H9 (cell line): Measurements from ENCODE around the gene UBXN11. TPM values are rescaled to one million over a fixed set of nuclear protein-coding genes. Genes with fewer than 3 reads are reported as not detected.

Experiments used
- DNase-seq: peaks from one replicate; pipeline ENCODE4 v3.0.0-alpha.2; 2017
- H2AFZ ChIP-seq: one replicate; pipeline ENCODE4 v1.6.1; 2013; ENCODE audit warnings: mild to moderate bottlenecking, low read length, control low read depth, moderate library complexity
- H2AK5ac ChIP-seq: 2 replicates; pipeline ENCODE4 v1.6.1; 2013; ENCODE audit warnings: low read length, control low read depth, mixed read lengths; ENCODE audit not compliant: insufficient read length
- H2BK120ac ChIP-seq: one replicate; pipeline ENCODE4 v1.6.1; 2013; ENCODE audit warnings: low read depth, mild to moderate bottlenecking, low read length, control low read depth, inconsistent platforms; ENCODE audit not compliant: poor library complexity, severe bottlenecking
- H2BK12ac ChIP-seq: 2 replicates; pipeline ENCODE4 v1.6.1; 2013; ENCODE audit warnings: low read length, control low read depth, mixed read lengths, low read depth; ENCODE audit not compliant: insufficient read length
- H2BK15ac ChIP-seq: 2 replicates; pipeline ENCODE4 v1.6.1; 2013; ENCODE audit warnings: low read depth, low read length, control low read depth
- H2BK20ac ChIP-seq: one replicate; pipeline ENCODE4 v1.6.1; 2013; ENCODE audit warnings: low read depth, mild to moderate bottlenecking, low read length, control low read depth, inconsistent platforms; ENCODE audit not compliant: poor library complexity, severe bottlenecking
- H2BK5ac ChIP-seq: 2 replicates; pipeline ENCODE4 v1.6.1; 2013; ENCODE audit warnings: low read length, control low read depth, mixed read lengths; ENCODE audit not compliant: insufficient read length
- H3K14ac ChIP-seq: 2 replicates; pipeline ENCODE4 v1.6.1; 2013; ENCODE audit warnings: low read length, control low read depth; ENCODE audit not compliant: insufficient read depth
- H3K18ac ChIP-seq: 2 replicates; pipeline ENCODE4 v1.6.1; 2013; ENCODE audit warnings: low read depth, mild to moderate bottlenecking, mixed read lengths, low read length, control low read depth; ENCODE audit not compliant: insufficient read length
- H3K23ac ChIP-seq: 2 replicates; pipeline ENCODE4 v1.6.1; 2013; ENCODE audit warnings: low read length, control low read depth, mixed read lengths, low read depth; ENCODE audit not compliant: insufficient read length
- H3K23me2 ChIP-seq: 2 replicates; pipeline ENCODE4 v1.6.1; 2013; ENCODE audit warnings: low read depth, mild to moderate bottlenecking, mixed read lengths, low read length, control low read depth; ENCODE audit not compliant: insufficient read length, poor library complexity, severe bottlenecking
- H3K27ac ChIP-seq: 2 replicates; pipeline ENCODE4 v1.5.1; 2013; ENCODE audit warnings: low read length, control low read depth, mixed read lengths, low read depth; ENCODE audit not compliant: insufficient read length
- H3K27me3 ChIP-seq: 2 replicates; pipeline ENCODE4 v1.6.1; 2013; ENCODE audit warnings: low read length, control low read depth, inconsistent platforms; ENCODE audit not compliant: insufficient read depth
- H3K4ac ChIP-seq: 2 replicates; pipeline ENCODE4 v1.6.1; 2013; ENCODE audit warnings: low read depth, mild to moderate bottlenecking, control low read depth, inconsistent platforms, low read length, moderate library complexity
- H3K4me1 ChIP-seq: 2 replicates; pipeline ENCODE4 v1.6.1; 2013; ENCODE audit warnings: low read length, control low read depth, inconsistent platforms; ENCODE audit not compliant: insufficient read depth
- H3K4me2 ChIP-seq: 2 replicates; pipeline ENCODE4 v1.6.1; 2013; ENCODE audit warnings: low read length, control low read depth, mixed read lengths; ENCODE audit not compliant: insufficient read length, insufficient read depth
- H3K56ac ChIP-seq: 2 replicates; pipeline ENCODE4 v1.6.1; 2013; ENCODE audit warnings: low read depth, mild to moderate bottlenecking, mixed read lengths, low read length, control low read depth; ENCODE audit not compliant: insufficient read length
- H3K79me1 ChIP-seq: 2 replicates; pipeline ENCODE4 v1.6.1; 2013; ENCODE audit warnings: low read depth, mild to moderate bottlenecking, moderate library complexity, low read length, control low read depth, inconsistent platforms; ENCODE audit not compliant: insufficient read depth, poor library complexity, severe bottlenecking
- H3K79me2 ChIP-seq: 2 replicates; pipeline ENCODE4 v1.6.1; 2013; ENCODE audit warnings: low read length, control low read depth, inconsistent platforms; ENCODE audit not compliant: insufficient read depth
- H3K9ac ChIP-seq: 2 replicates; pipeline ENCODE4 v1.6.1; 2013; ENCODE audit warnings: low read length, control low read depth, mixed read lengths; ENCODE audit not compliant: insufficient read length; ENCODE audit errors: extremely low read depth
- H3K9me3 ChIP-seq: one replicate; pipeline ENCODE4 v1.6.1; 2013; ENCODE audit warnings: low read depth, low read length, inconsistent platforms; ENCODE audit not compliant: control insufficient read depth
- H3T11ph ChIP-seq: one replicate; pipeline ENCODE4 v1.6.1; 2013; ENCODE audit warnings: mild to moderate bottlenecking, low read length, control low read depth, inconsistent platforms
- H4K20me1 ChIP-seq: one replicate; pipeline ENCODE4 v1.6.1; 2013; ENCODE audit not compliant: control insufficient read depth, insufficient read length, insufficient read depth
- H4K5ac ChIP-seq: 2 replicates; pipeline ENCODE4 v1.6.1; 2013; ENCODE audit warnings: low read depth, mild to moderate bottlenecking, mixed read lengths, low read length, control low read depth; ENCODE audit not compliant: insufficient read length
- H4K8ac ChIP-seq: replicated peaks from 2 replicates; pipeline ENCODE4 v1.6.1; 2013; ENCODE audit warnings: low read length, control low read depth, mixed read lengths, low read depth; ENCODE audit not compliant: insufficient read length
- H4K91ac ChIP-seq: 2 replicates; pipeline ENCODE4 v1.6.1; 2013; ENCODE audit warnings: low read depth, mild to moderate bottlenecking, moderate library complexity, mixed read lengths, low read length, control low read depth; ENCODE audit not compliant: insufficient read length
- H3K27ac Mint-ChIP-seq, 3 experiments: 2 replicates in 2 of 3; 3 replicates in 1 of 3; pipeline ENCODE4 v1.8.0; 2020 to 2021; ENCODE audit warnings: mixed read lengths in 3 of 3, mild to moderate bottlenecking in 1 of 3, moderate library complexity in 1 of 3
- H3K27me3 Mint-ChIP-seq: 2 replicates; pipeline ENCODE4 v1.8.0; 2021; ENCODE audit warnings: low read depth, mild to moderate bottlenecking, moderate library complexity, mixed read lengths
- H3K36me3 Mint-ChIP-seq, 3 experiments: 2 replicates in 2 of 3; 3 replicates in 1 of 3; pipeline ENCODE4 v1.8.0; 2020 to 2021; ENCODE audit warnings: low read depth in 3 of 3, mixed read lengths in 3 of 3; ENCODE audit not compliant: insufficient read depth in 1 of 3
- H3K4me1 Mint-ChIP-seq, 2 experiments: 2 replicates each; pipeline ENCODE4 v1.8.0; 2020; ENCODE audit warnings: mixed read lengths in 2 of 2
- H3K4me3 Mint-ChIP-seq, 2 experiments: 2 replicates in 1 of 2; 3 replicates in 1 of 2; pipeline ENCODE4 v1.8.0; 2020 to 2021; ENCODE audit warnings: mild to moderate bottlenecking in 2 of 2, mixed read lengths in 2 of 2, moderate library complexity in 1 of 2
- H3K9me3 Mint-ChIP-seq, 2 experiments: 2 replicates in 1 of 2; 3 replicates in 1 of 2; pipeline ENCODE4 v1.8.0; 2020; ENCODE audit warnings: mild to moderate bottlenecking in 2 of 2, mixed read lengths in 2 of 2, moderate library complexity in 1 of 2
- WGBS: extraction: QIAGEN DNeasy Blood & Tissue Kit; methylation state at CpG from one replicate; pipeline ENCODE4 v1.1.7; 2013; ENCODE audit warnings: missing lambda C conversion rate, low lambda C conversion rate, mixed read lengths; ENCODE audit not compliant: insufficient read length; ENCODE audit errors: extremely low coverage; 5-methylcytosine and 5-hydroxymethylcytosine counted together
- total RNA-seq: library from RNA; stranded (reverse); gene quantifications from 2 replicates; pipeline ENCODE4 v1.2.1, GENCODE V29; 2021
- TF ChIP-seq, protein P1 (sequence below): fragments of 200-600 bp; sonication (generic); conservative IDR thresholded peaks from 3 replicates; pipeline ENCODE4 v1.8.0; 2021; ENCODE audit warnings: antibody characterized with exemption, mild to moderate bottlenecking

The UBXN11 gene
- total RNA-seq, 1 experiment from 2014 or later = 13.7 TPM

GRCh38 chr1:26322042-26322331, 15.6 kb upstream of the UBXN11 start:
- WGBS = no CpG with 5 or more reads among the region's 10 CpGs
- H3K4me1 Mint-ChIP-seq = peaks cover 22 to 31% of the 10 kb centered on the region in 2 experiments

More at GRCh38 chr1:26322042-26322331, 15.6 kb upstream of the UBXN11 start:
- H3K27me3 Mint-ChIP-seq = no peaks in the 10 kb centered on the region
- no peak overlapping the region for H2BK12ac ChIP-seq
- H3K79me1 ChIP-seq = no peaks in the 10 kb centered on the region
- no peaks in the 10 kb centered on the region for H3K27me3 ChIP-seq
- DNase-seq = no peak
- H4K8ac ChIP-seq = no peak overlapping the region
- no peak overlapping the region for H3K27ac Mint-ChIP-seq
- H4K5ac ChIP-seq = no peak overlapping the region
- TF ChIP-seq, protein P1, sequence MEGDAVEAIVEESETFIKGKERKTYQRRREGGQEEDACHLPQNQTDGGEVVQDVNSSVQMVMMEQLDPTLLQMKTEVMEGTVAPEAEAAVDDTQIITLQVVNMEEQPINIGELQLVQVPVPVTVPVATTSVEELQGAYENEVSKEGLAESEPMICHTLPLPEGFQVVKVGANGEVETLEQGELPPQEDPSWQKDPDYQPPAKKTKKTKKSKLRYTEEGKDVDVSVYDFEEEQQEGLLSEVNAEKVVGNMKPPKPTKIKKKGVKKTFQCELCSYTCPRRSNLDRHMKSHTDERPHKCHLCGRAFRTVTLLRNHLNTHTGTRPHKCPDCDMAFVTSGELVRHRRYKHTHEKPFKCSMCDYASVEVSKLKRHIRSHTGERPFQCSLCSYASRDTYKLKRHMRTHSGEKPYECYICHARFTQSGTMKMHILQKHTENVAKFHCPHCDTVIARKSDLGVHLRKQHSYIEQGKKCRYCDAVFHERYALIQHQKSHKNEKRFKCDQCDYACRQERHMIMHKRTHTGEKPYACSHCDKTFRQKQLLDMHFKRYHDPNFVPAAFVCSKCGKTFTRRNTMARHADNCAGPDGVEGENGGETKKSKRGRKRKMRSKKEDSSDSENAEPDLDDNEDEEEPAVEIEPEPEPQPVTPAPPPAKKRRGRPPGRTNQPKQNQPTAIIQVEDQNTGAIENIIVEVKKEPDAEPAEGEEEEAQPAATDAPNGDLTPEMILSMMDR = no peak
- no peak overlapping the region for H4K91ac ChIP-seq
- no peaks in the 10 kb centered on the region for H3K4me1 ChIP-seq
- H3K9ac ChIP-seq = no peak overlapping the region
- H3K79me2 ChIP-seq = no peaks in the 10 kb centered on the region
- no peak overlapping the region for H3K4me3 Mint-ChIP-seq
- no peak overlapping the region for H2BK5ac ChIP-seq
- no peaks in the 10 kb centered on the region for H3K9me3 ChIP-seq
- no peak overlapping the region for H2BK20ac ChIP-seq
- no peaks in the 10 kb centered on the region for H3K9me3 Mint-ChIP-seq
- no peak overlapping the region for H3K4ac ChIP-seq
- H3K18ac ChIP-seq = no peak overlapping the region
- H2AFZ ChIP-seq = no peak overlapping the region
- no peak overlapping the region for H3K23ac ChIP-seq
- H3K56ac ChIP-seq = no peak overlapping the region
- H2BK15ac ChIP-seq = no peak overlapping the region
- H3K14ac ChIP-seq = no peak overlapping the region
- no peak overlapping the region for H3K4me2 ChIP-seq
- no peaks in the 10 kb centered on the region for H3K23me2 ChIP-seq
- H2BK120ac ChIP-seq = no peak overlapping the region
- H3K27ac ChIP-seq = no peak overlapping the region
- peaks cover 16 to 46% (median 37%) of the 10 kb centered on the region in 3 experiments; a peak in 6 of 7 replicates for H3K36me3 Mint-ChIP-seq
- no peak overlapping the region for H3T11ph ChIP-seq
- H2AK5ac ChIP-seq = no peak overlapping the region
- H4K20me1 ChIP-seq = no peaks in the 10 kb centered on the region
